ENCODE data around the gene FAM131A. TPM values are rescaled to one million over a fixed set of nuclear protein-coding genes. Genes with fewer than 3 reads are reported as not detected.
A peak's percentile ranks its signal among the peaks of the same experiment; 100 is the strongest.

Gene FAM131A
- total RNA-seq, 1 donor from 2014 or later = 13.9 TPM

- H3K27me3 Mint-ChIP-seq (ENCODE audit: low read depth) = peaks cover 63% of the 10 kb centered on the region
- H3K27ac Mint-ChIP-seq = no peak within 1 kb of the TSS
- intact Hi-C loops (cut with micrococcal nuclease) = no loop called here
- H3K36me3 Mint-ChIP-seq (ENCODE audit: low read depth) = no peaks in the 10 kb centered on the region
- peaks cover 6% of the 10 kb centered on the region for H3K4me1 Mint-ChIP-seq (ENCODE audit: low read depth)
- peak within 1 kb of the TSS; percentile 58 for H3K4me3 Mint-ChIP-seq (ENCODE audit: low read depth)
- no peaks in the 10 kb centered on the region for H3K9me3 Mint-ChIP-seq
- DNase-seq (ENCODE audit: low spot score) = no peak
Measured at GRCh38 chr3:184379358-184380184, 42.2 kb downstream of the FAM131A start, which contains the start of gene CHRD. Gene CHRD, plus strand, starts transcription at chr3:184380054. Its CDS starts 265 bp downstream, at chr3:184380319.

GRCh38 chr3:184380185-184380626 lies 42.8 kb downstream of the FAM131A start:
- H3K4me1 Mint-ChIP-seq (ENCODE audit: low read depth) = peaks cover 6% of the 10 kb centered on the region
- peaks cover 63% of the 10 kb centered on the region for H3K27me3 Mint-ChIP-seq (ENCODE audit: low read depth)
- H3K9me3 Mint-ChIP-seq = no peaks in the 10 kb centered on the region
- no peak overlapping the region for H3K27ac Mint-ChIP-seq
- no peak for DNase-seq (ENCODE audit: low spot score)
- no peaks in the 10 kb centered on the region for H3K36me3 Mint-ChIP-seq (ENCODE audit: low read depth)
- intact Hi-C loops (cut with micrococcal nuclease) = no loop called here
- H3K4me3 Mint-ChIP-seq (ENCODE audit: low read depth) = no peak overlapping the region

GRCh38 chr3:184380627-184381260 lies 43.3 kb downstream of the FAM131A start:
- Mint-ChIP-seq H3K27ac (no peak overlapping the region), H3K36me3 (ENCODE audit: low read depth) (no peaks in the 10 kb centered on the region), H3K27me3 (ENCODE audit: low read depth) (peaks cover 57% of the 10 kb centered on the region), H3K9me3 (no peaks in the 10 kb centered on the region), H3K4me3 (ENCODE audit: low read depth) (no peak overlapping the region), H3K4me1 (ENCODE audit: low read depth) (peaks cover 6% of the 10 kb centered on the region)
- intact Hi-C loops (cut with micrococcal nuclease) = no loop called here
- no peak for DNase-seq (ENCODE audit: low spot score)

GRCh38 chr3:184381261-184382224 lies 44.1 kb downstream of the FAM131A start:
- intact Hi-C loops (cut with micrococcal nuclease) = no loop called here
- Mint-ChIP-seq H3K4me1 (ENCODE audit: low read depth) (peaks cover 6% of the 10 kb centered on the region), H3K9me3 (no peaks in the 10 kb centered on the region), H3K27me3 (ENCODE audit: low read depth) (peaks cover 53% of the 10 kb centered on the region), H3K36me3 (ENCODE audit: low read depth) (no peaks in the 10 kb centered on the region), H3K4me3 (ENCODE audit: low read depth) (no peak overlapping the region), H3K27ac (no peak overlapping the region)
- no peak for DNase-seq (ENCODE audit: low spot score)

GRCh38 chr3:184382326-184383032 lies 45.1 kb downstream of the FAM131A start:
- H3K4me3 Mint-ChIP-seq (ENCODE audit: low read depth) = no peak overlapping the region
- intact Hi-C loops (cut with micrococcal nuclease) = no loop called here
- H3K9me3 Mint-ChIP-seq = no peaks in the 10 kb centered on the region
- H3K27ac Mint-ChIP-seq = no peak overlapping the region
- H3K27me3 Mint-ChIP-seq (ENCODE audit: low read depth) = peaks cover 45% of the 10 kb centered on the region
- peaks cover 6% of the 10 kb centered on the region for H3K4me1 Mint-ChIP-seq (ENCODE audit: low read depth)
- DNase-seq (ENCODE audit: low spot score) = no peak
- H3K36me3 Mint-ChIP-seq (ENCODE audit: low read depth) = no peaks in the 10 kb centered on the region

- intact Hi-C loops (cut with micrococcal nuclease) = no loop called here
- H3K27ac Mint-ChIP-seq = no peak overlapping the region
- H3K9me3 Mint-ChIP-seq = no peaks in the 10 kb centered on the region
- H3K4me3 Mint-ChIP-seq (ENCODE audit: low read depth) = no peak overlapping the region
- no peaks in the 10 kb centered on the region for H3K36me3 Mint-ChIP-seq (ENCODE audit: low read depth)
- peaks cover 6% of the 10 kb centered on the region for H3K4me1 Mint-ChIP-seq (ENCODE audit: low read depth)
- H3K27me3 Mint-ChIP-seq (ENCODE audit: low read depth) = peaks cover 39% of the 10 kb centered on the region
- DNase-seq (ENCODE audit: low spot score) = no peak
Measured at GRCh38 chr3:184383033-184383740, 45.8 kb downstream of the FAM131A start.

- Mint-ChIP-seq H3K27me3 (ENCODE audit: low read depth) (peaks cover 28% of the 10 kb centered on the region), H3K9me3 (no peaks in the 10 kb centered on the region), H3K27ac (no peak overlapping the region), H3K4me1 (ENCODE audit: low read depth) (peaks cover 4% of the 10 kb centered on the region), H3K4me3 (ENCODE audit: low read depth) (no peak overlapping the region), H3K36me3 (ENCODE audit: low read depth) (no peaks in the 10 kb centered on the region)
- DNase-seq (ENCODE audit: low spot score) = no peak
- intact Hi-C loops (cut with micrococcal nuclease) = no loop called here
Measured at GRCh38 chr3:184384342-184384741, 46.9 kb downstream of the FAM131A start.

- intact Hi-C loops (cut with micrococcal nuclease) = no loop called here
- Mint-ChIP-seq H3K9me3 (no peaks in the 10 kb centered on the region), H3K36me3 (ENCODE audit: low read depth) (no peaks in the 10 kb centered on the region), H3K4me3 (ENCODE audit: low read depth) (no peak overlapping the region), H3K4me1 (ENCODE audit: low read depth) (peaks cover 4% of the 10 kb centered on the region), H3K27ac (no peak overlapping the region), H3K27me3 (ENCODE audit: low read depth) (peaks cover 30% of the 10 kb centered on the region)
- no peak for DNase-seq (ENCODE audit: low spot score)
Measured at GRCh38 chr3:184384856-184385422, 47.5 kb downstream of the FAM131A start.

- intact Hi-C loops (cut with micrococcal nuclease) = no loop called here
- Mint-ChIP-seq H3K27ac (no peak overlapping the region), H3K9me3 (no peaks in the 10 kb centered on the region), H3K27me3 (ENCODE audit: low read depth) (peaks cover 35% of the 10 kb centered on the region), H3K4me3 (ENCODE audit: low read depth) (no peak overlapping the region), H3K4me1 (ENCODE audit: low read depth) (no peaks in the 10 kb centered on the region), H3K36me3 (ENCODE audit: low read depth) (no peaks in the 10 kb centered on the region)
- DNase-seq (ENCODE audit: low spot score) = no peak
Measured at GRCh38 chr3:184386047-184386806, 48.8 kb downstream of the FAM131A start.

GRCh38 chr3:184387174-184387714 lies 49.8 kb downstream of the FAM131A start:
- no peak for DNase-seq (ENCODE audit: low spot score)
- Mint-ChIP-seq H3K4me1 (ENCODE audit: low read depth) (no peaks in the 10 kb centered on the region), H3K36me3 (ENCODE audit: low read depth) (no peaks in the 10 kb centered on the region), H3K27me3 (ENCODE audit: low read depth) (peaks cover 31% of the 10 kb centered on the region), H3K27ac (no peak overlapping the region), H3K9me3 (no peaks in the 10 kb centered on the region), H3K4me3 (ENCODE audit: low read depth) (no peak overlapping the region)
- intact Hi-C loops (cut with micrococcal nuclease) = no loop called here
